NCI-H2196 treated with DMSO at 0.1 percent for 48 hours (cell line): ENCODE data around the gene TPH2.

ENCODE experiments used
- DNase-seq: peaks from one replicate; lab custom pipeline; 2025; ENCODE audit not compliant: unreplicated experiment; lab: John Stamatoyannopoulos, UW

The TPH2 gene

GRCh38 chr12:72030277-72030676 is 91.6 kb downstream of the TPH2 start:
- no peak for DNase-seq

DNA sequence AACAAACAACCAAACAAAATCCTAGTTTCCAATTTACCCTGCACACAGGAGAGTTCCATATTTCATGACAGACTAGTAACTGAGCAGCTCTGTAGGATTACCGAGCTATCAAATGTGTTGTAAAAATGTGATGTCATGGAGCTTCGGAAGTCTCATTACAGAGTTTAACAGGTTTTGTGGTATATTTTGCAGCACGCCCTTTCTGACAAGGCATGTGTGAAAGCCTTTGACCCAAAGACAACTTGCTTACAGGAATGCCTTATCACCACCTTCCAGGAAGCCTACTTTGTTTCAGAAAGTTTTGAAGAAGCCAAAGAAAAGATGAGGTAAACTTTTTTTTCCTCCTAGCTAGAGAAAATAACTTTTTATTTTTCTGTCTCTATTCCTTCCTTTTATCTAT is 92.4 kb downstream of the TPH2 start:
- DNase-seq = no peak

DNA sequence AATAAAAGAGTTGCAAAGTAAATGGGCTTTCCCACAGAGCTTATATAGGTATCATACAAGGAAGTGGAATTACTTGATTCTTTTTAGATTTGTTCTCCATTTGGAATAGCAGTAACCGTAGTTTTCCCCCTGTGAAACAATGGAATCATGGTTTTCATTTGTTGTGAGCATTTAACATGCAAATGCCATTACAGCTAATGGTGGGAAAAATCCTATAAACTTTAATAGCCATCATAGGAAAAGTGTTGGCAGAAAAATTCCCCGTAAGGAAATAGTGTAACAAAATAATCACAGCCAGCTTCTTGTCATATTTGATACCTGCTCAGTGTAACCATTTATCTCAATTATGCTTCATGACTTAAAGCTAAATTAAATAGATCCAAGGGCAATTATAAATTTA is 95.3 kb downstream of the TPH2 start:
- DNase-seq = no peak

DNA sequence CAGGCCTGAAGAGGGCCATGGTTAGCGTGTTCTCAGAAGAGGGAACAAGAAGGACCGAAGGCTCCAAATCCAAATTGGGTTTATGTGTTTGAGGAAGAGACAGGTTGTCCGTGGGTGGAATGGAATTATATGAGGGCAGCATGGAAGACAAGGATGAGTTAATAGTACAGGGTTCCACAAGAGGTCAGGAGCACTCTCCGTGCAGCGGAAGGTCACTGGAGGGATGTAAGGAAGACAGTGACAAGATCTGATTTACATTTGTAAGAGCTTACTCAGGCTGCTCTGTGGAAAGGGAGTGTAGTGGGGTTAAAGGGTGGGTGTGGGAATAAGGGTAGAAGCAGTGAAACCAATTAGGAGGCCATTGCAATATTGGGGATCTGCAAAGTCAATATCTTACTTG is 97.0 kb downstream of the TPH2 start:
- no peak for DNase-seq

DNA sequence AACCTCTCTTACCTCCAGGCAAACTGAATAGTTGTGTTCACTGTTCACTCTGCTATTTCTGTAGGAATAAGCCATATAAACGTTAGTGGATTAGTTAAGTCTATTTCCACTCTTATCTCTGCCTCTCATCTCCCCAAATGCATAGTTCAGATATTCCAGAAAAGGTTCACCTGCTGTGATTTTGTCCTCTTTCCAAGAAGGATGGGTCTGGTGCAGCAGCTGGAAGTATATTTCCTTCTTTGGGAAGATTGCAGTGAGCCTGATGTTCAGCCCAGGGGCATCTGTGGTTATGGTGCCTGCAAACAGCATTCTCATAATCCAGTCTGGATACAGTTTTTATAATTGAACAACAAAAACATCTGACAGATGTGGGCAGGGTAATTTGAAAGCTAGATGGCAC is 97.7 kb downstream of the TPH2 start:
- no peak for DNase-seq

DNA sequence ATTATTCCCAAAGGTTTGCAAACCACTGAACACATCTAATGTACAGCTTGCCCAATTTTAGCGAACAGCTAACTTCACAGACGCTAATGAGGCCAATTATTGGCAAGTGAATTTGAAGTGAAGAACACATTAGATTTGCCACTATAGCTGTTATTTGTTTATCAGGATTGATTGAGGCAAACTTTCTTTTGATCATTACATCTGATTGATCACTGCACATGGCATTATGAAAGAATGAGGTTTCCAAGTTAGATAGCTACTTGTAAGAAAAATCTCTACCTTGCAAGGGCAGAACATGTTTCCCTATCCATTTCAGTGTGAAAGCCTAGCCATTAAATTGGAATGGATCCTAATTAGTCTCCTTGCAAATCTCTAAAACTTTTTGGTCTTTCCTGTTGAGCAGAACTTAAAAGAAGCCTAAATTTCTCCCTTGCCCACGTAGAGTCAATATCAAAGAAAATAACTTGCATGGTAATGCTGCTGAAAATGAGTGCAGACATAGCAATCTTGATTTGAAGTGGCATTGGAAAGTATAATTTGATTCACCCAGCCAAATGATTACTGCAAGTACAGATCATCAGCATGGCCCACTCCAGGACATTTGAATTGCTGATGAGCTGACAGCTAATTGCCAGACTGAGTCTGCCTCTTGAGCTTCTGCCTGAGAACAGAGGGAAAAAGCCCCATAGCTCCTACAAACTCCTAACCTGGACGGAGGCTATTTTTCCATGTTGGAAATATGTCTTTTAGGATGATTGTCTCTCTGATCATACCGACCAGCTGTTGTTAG is 98.6 kb downstream of the TPH2 start:
- DNase-seq = no peak

GRCh38 chr12:72041811-72042210 is 103.2 kb downstream of the TPH2 start:
- no peak for DNase-seq

DNA sequence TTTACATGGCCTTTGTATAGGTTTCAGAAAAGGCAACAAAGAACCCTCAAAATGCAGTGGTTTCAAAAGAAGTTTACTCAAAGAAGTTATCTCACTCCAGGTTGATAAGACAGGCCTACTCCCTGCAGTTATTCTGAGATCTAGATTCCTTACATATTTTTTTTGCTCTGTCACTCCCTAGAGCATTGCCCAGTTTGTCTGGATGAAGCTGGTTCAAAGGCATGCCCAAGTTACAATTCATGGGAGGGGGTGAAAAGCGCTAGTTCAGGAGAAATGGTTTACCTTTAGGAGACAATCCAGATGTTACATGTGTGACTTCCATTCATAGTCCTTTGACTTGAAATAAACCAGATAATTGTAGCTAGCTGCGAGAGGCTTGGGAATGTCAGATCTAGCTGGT is 115.0 kb downstream of the TPH2 start:
- DNase-seq = no peak

DNA sequence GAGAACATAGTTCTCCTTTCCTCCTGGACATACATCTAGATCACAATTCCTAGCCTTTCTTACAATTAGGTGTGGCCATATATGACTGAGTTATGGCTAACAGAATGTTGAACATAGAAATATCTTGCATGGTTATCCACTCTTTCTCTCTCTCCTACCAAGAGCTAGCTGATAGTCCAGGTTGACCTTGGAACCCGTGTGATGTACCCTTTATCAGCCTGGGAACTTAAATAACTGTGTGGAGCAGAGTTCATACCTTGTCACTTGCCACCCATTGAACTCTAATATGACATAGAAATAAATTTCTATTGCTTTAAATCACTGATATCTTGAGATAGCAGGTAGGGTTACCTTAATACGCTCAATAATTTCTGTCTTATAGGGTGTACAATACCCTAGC is 115.9 kb downstream of the TPH2 start:
- no peak for DNase-seq

GRCh38 chr12:72057330-72057914 is 118.8 kb downstream of the TPH2 start:
- DNase-seq = no peak

DNA sequence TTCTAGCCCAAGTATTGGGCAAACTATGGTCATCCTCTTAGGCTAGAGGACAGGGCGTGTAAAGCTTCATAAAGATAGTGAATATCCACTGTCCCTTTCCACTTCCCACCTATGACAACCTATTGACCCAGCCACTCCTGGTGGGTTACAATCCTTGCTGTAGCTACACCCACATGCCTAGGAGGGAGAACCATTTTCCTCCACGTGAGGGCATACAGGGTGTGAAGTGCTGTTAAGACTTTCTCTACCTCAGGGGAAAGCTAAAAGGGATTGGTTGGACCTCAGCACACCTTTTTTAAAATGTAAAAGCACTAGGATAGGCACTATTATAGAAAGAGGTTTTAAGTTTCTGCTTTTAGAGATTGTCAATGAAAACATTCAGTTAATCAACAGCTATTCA is 124.4 kb downstream of the TPH2 start:
- no peak for DNase-seq

DNA sequence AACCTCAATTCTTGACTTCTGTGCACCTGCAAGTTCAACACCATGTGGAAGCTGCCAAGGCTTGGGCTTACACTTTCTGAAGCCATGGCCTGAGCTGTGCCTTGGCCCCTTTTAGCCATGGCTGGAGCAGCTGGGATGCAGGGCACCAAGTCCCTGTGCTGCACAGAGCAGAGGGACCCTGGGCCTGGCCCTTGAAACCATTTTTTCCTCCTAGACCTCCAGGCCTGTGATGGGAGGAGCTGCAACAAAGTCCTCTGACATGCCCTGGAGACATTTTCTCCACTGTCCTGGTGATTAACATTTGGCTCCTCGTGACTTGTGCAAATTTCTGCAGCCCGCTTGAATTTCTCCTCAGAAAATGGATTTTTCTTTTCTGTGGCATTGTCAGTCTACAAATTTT is 132.4 kb downstream of the TPH2 start:
- DNase-seq = no peak

DNA sequence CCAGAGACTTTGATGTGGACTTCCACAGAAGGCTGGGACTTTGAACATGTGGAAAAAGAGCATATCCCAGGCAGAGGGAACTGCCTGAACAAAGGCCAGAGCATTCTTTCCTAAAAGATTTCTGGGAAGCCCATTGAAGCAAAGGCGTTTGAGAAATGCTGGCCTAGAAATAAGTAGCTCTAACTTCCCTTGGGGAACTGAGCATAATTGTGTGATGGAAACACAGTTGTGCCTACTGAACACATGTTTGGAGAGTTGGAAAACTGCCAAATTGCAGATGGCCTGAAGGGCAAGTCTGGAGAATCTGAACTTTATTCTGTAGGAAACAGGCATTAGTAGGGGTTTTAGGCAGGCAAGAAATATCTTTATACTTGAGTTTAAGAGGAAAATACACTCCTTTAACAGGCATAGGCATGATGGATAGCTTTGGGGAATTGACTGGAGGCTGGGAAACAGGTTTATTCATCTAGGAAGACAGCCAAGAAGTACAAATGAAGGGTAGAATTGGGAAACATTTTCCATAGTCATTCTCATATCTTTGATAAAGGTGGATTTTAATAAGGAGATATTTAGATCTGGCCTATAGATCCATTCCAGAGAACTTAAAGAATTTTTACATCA is 134.1 kb downstream of the TPH2 start:
- DNase-seq = no peak

DNA sequence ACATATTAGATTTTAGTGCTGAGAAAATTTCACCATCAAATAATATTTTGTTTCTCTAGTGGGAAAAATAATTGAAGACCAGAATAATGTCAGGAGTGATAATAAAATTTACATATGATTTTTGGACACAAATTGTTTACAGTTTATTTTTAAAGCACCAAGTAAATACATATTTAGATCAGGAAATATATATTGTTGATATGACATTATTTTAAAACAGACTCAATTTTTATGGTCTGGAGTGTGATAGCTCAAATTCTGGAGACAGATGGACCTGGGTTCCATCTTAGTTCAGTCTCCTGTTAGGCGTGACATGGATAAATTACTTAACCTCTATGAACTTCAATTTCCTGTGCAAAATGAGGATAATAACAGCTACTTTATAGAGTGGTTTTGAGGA is 135.4 kb downstream of the TPH2 start:
- DNase-seq = no peak

DNA sequence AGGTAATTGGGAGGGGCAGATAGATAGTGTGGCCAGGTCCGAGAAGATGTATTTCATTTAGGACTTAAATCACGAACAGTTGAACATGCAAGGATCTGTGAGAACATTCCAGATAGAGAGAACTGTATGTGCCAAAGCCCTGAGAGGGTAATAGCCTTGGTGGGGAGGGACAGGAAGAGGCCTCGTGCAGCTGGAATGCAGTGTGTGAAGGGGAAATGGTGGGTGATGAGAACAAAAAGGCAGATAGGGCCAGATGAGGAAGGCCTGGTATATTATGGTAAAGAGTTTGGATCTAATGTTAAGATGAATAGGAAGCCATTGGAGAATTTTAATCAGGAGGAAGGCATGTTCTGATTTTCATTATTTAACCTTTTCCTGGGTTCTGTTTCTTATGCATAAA is 136.3 kb downstream of the TPH2 start:
- DNase-seq = no peak

DNA sequence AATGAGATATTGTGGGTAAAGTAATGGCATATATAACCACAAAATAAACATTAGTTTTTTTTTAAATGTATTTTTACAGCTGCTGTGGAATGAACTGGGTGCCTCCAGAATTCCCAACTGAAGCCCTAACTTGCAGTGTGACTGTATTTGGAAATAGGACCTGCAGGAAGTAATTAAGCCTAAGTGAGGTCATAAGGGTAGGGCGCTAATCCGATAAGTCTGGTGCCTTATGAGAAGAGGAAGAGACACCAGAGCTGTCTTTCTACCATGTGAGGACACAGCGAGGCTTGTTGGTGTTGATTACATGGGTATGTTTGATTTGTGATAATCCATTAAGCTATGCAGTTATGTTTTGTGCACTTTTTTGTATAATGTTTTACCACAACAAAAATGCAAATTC is 136.8 kb downstream of the TPH2 start:
- DNase-seq = no peak

- DNase-seq = no peak
Measured at GRCh38 chr12:72075891-72076557, 137.4 kb downstream of the TPH2 start.

DNA sequence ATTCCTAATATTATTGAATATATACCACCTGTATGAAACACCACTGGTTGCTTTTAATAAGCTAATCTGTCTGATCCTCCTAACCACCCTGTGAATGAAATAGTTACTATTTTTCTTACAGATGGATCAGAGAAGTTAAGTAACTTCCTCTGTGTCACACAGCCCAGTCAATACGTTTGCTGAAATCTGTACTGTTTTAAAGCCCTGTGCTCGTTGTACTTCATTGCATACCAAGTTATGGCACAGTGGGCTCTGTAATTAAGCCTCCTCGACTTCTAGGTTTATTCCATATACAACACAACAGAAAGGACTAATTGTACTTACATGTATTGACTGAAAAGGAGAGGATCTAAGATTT is 137.9 kb downstream of the TPH2 start:
- DNase-seq = no peak

DNA sequence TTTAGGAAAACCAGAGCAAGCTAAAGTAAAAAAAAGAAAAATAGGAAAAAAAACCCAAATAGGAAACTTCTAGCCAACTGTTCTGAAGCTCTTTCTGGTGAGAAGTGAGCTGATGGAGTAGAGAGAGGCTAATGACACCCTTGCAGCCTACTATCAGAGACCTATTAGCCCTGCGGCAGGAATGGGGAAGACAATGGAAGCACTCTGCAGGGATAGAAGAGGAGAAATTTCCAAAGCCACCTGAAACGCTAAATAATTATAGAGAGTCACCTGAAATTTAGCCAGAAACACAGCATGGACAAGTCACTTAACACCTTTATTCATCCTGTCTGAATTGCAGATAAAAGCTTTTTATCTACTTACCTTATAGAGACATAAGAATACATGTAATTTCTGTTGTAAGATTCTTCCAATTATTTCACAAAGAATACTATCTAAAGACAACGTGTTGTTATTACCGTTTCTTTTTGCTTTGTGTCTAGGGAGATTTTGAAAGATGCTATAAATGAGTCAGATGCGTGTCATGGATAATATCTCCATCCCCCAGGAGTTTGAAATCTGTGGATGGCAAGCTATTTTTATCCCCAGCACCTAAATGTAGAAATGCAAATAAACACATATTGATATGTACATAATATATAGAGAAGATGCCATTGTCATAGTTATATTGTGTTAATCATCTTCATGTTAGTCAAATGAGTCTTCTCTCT is 138.6 kb downstream of the TPH2 start:
- no peak for DNase-seq

DNA sequence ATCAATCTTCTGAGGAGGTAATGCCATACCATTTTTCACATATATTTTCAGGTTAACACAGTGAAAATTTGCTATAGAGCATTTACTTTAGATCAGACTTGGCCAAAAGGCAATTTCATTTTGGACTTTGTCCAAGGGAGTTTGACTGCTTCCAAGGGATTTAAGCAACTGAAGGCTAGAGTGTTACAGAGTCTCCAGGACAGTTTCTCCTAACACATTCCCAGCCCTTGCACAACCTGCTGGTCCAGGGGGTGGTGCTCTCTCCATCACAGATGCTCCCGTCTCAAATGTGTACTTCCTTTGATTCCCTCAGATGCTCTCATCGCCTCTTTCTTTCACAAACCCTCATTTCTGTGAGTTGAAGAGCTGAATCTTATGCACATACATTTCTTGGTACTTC is 143.1 kb downstream of the TPH2 start:
- DNase-seq = no peak
